GM18511 (cell line): ENCODE data around the gene EXOC4.

Source experiments
- ATAC-seq: cut with Tn5 transposase; IDR thresholded peaks from one replicate; pipeline ENCODE4 v1.9.1; 2021; ENCODE audit warnings: mild to moderate bottlenecking, moderate library complexity; ENCODE audit not compliant: unreplicated experiment

Gene EXOC4

GRCh38 chr7:133812877-133813276 is 560.0 kb downstream of the EXOC4 start:
- ATAC-seq, result no peak

- no peak for ATAC-seq
Measured at GRCh38 chr7:133815611-133816210, 562.8 kb downstream of the EXOC4 start.

- ATAC-seq, result no peak
Measured at GRCh38 chr7:133819695-133820094, 566.8 kb downstream of the EXOC4 start.

GRCh38 chr7:133820584-133820983 is 567.7 kb downstream of the EXOC4 start:
- no peak for ATAC-seq

GRCh38 chr7:133821171-133821570 is 568.3 kb downstream of the EXOC4 start:
- ATAC-seq, result no peak

GRCh38 chr7:133822001-133822641 is 569.2 kb downstream of the EXOC4 start:
- no peak for ATAC-seq

GRCh38 chr7:133822868-133823552 is 570.1 kb downstream of the EXOC4 start:
- no peak for ATAC-seq

- ATAC-seq, result no peak
Measured at GRCh38 chr7:133824132-133824531, 571.3 kb downstream of the EXOC4 start.

- ATAC-seq, result peak; percentile 93
Measured at GRCh38 chr7:133827707-133828623, 575.1 kb downstream of the EXOC4 start.

- ATAC-seq, result no peak
Measured at GRCh38 chr7:133828906-133829305, 576.0 kb downstream of the EXOC4 start.

GRCh38 chr7:133829336-133829897 is 576.5 kb downstream of the EXOC4 start:
- no peak for ATAC-seq

- ATAC-seq, result no peak
Measured at GRCh38 chr7:133830081-133830480, 577.2 kb downstream of the EXOC4 start.

GRCh38 chr7:133836666-133837065 is 583.8 kb downstream of the EXOC4 start:
- no peak for ATAC-seq

GRCh38 chr7:133837224-133837623 is 584.3 kb downstream of the EXOC4 start:
- no peak for ATAC-seq

- no peak for ATAC-seq
Measured at GRCh38 chr7:133839121-133839520, 586.2 kb downstream of the EXOC4 start.

GRCh38 chr7:133843341-133843740 is 590.5 kb downstream of the EXOC4 start:
- ATAC-seq, result no peak

GRCh38 chr7:133845005-133845404 is 592.1 kb downstream of the EXOC4 start:
- ATAC-seq, result no peak

- no peak for ATAC-seq
Measured at GRCh38 chr7:133846203-133846945, 593.5 kb downstream of the EXOC4 start.

- ATAC-seq, result no peak
Measured at GRCh38 chr7:133850497-133851280, 597.8 kb downstream of the EXOC4 start.
